Measurements from ENCODE around the gene PTPN23.

The PTPN23 gene

DNA sequence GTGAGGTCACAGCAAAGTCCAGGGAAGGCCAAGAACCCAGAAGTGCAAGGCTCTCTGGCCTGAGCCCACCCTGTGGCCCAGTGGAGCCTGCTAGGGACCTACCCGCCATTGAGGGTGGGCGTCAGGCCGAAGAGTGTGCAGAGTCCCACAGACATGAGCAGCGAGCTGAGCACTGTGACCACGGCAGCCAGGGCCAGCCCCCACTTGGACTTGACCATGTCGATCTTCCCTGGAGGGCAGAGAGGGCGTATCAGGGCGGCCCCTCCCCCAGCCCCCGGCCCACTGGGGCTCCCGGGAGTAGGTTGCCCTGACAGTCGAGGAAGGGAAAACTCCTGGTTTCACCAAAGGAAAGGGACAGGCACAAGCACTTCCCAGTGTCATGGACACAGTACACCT lies 44.6 kb downstream of the PTPN23 start:
- Histone ChIP-seq H3K9me2 (replicated peaks; ENCODE audit: insufficient read depth, low read length) (no peaks in the 10 kb centered on the region), H3K27ac (ENCODE audit: low read depth, low read length) (no peak overlapping the region), H2AFZ (ENCODE audit: low read depth, low read length, severe bottlenecking) (no peak overlapping the region), H3K9ac (ENCODE audit: low read length) (no peak overlapping the region), H4K20me1 (ENCODE audit: low read depth, low read length) (no peaks in the 10 kb centered on the region), H3F3A (ENCODE audit: insufficient read depth) (0 out of 2 replicates have a peak, but pooled peaks cover 5% of the 10 kb centered on the region), H3K4me3 (ENCODE audit: insufficient read depth, low read length, poor library complexity, severe bottlenecking) (no peak overlapping the region), H3K9me3 (ENCODE audit: insufficient read depth, low read length) (no peaks in the 10 kb centered on the region), H3K36me3 (ENCODE audit: low read length) (no peaks in the 10 kb centered on the region), H3K79me2 (ENCODE audit: insufficient read depth, low read length) (no peaks in the 10 kb centered on the region), H3K4me2 (ENCODE audit: low read depth, low read length, poor library complexity, severe bottlenecking) (no peak overlapping the region), H3K27me3 (ENCODE audit: low read length) (no peaks in the 10 kb centered on the region)
- TF ChIP-seq, protein P1, sequence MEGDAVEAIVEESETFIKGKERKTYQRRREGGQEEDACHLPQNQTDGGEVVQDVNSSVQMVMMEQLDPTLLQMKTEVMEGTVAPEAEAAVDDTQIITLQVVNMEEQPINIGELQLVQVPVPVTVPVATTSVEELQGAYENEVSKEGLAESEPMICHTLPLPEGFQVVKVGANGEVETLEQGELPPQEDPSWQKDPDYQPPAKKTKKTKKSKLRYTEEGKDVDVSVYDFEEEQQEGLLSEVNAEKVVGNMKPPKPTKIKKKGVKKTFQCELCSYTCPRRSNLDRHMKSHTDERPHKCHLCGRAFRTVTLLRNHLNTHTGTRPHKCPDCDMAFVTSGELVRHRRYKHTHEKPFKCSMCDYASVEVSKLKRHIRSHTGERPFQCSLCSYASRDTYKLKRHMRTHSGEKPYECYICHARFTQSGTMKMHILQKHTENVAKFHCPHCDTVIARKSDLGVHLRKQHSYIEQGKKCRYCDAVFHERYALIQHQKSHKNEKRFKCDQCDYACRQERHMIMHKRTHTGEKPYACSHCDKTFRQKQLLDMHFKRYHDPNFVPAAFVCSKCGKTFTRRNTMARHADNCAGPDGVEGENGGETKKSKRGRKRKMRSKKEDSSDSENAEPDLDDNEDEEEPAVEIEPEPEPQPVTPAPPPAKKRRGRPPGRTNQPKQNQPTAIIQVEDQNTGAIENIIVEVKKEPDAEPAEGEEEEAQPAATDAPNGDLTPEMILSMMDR (IDR thresholded peaks at IDR 0.05; ENCODE audit: insufficient read depth, low read length, poor library complexity, severe bottlenecking) = no peak
- no peak for TF ChIP-seq EZH2phosphoT487 (conservative IDR thresholded peaks at IDR 0.05; ENCODE audit: low read length)

DNA sequence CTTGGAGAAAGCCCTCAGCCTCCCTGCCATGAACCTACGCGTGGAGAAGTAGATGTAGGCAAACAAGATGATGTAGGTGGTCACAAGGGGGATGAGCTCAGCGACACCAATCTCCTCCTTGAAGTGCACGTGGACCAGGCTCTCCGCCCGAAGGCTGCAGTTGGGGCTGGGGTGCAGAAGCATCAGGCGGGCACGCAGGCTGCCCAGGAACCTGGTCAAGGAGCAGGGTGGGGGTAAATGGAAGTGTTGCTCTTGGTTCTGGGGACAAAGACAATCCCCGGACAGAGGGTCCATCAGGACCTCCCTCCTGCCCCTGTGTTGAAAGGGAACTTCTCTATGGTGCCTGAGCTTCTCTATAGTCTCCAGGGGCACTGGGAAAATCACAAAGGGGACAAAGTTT lies 45.1 kb downstream of the PTPN23 start:
- no peaks in the 10 kb centered on the region for H3K36me3 ChIP-seq (ENCODE audit: low read length)
- no peaks in the 10 kb centered on the region for H3K9me2 ChIP-seq (replicated peaks; ENCODE audit: insufficient read depth, low read length)
- no peaks in the 10 kb centered on the region for H3K9me3 ChIP-seq (ENCODE audit: insufficient read depth, low read length)
- no peak overlapping the region for H2AFZ ChIP-seq (ENCODE audit: low read depth, low read length, severe bottlenecking)
- no peaks in the 10 kb centered on the region for H4K20me1 ChIP-seq (ENCODE audit: low read depth, low read length)
- H3K79me2 ChIP-seq (ENCODE audit: insufficient read depth, low read length) = no peaks in the 10 kb centered on the region
- no peak overlapping the region for H3K9ac ChIP-seq (ENCODE audit: low read length)
- no peak for TF ChIP-seq EZH2phosphoT487 (conservative IDR thresholded peaks at IDR 0.05; ENCODE audit: low read length)
- TF ChIP-seq, protein P1 (IDR thresholded peaks at IDR 0.05; ENCODE audit: insufficient read depth, low read length, poor library complexity, severe bottlenecking) = no peak
- no peak overlapping the region for H3K4me2 ChIP-seq (ENCODE audit: low read depth, low read length, poor library complexity, severe bottlenecking)
- H3K27ac ChIP-seq (ENCODE audit: low read depth, low read length) = no peak overlapping the region
- no peaks in the 10 kb centered on the region for H3K27me3 ChIP-seq (ENCODE audit: low read length)
- H3F3A ChIP-seq (ENCODE audit: insufficient read depth) = 0 out of 2 replicates have a peak, but pooled peaks cover 5% of the 10 kb centered on the region
- H3K4me3 ChIP-seq (ENCODE audit: insufficient read depth, low read length, poor library complexity, severe bottlenecking) = no peak overlapping the region

DNA sequence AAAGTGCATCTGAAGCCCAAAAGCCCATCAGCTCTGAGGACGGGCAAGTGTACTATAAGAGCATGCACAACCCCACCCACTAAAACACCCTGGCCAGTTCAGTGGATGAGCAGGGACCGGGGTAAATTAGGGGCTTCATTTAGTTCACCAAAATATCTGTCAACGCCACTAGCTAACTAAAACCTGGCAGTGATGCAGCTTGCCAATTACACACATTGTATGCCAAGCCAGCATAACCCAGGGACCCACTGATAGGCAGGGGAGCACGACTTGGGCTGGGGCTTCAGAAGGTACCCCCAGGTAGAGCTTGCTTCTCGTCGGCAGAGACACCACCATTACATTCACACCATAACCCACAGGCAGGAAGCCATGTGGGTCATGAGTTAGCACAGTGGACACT lies 47.0 kb downstream of the PTPN23 start:
- no peak overlapping the region for H3K4me3 ChIP-seq (ENCODE audit: insufficient read depth, low read length, poor library complexity, severe bottlenecking)
- H3K79me2 ChIP-seq (ENCODE audit: insufficient read depth, low read length) = no peaks in the 10 kb centered on the region
- H3K36me3 ChIP-seq (ENCODE audit: low read length) = 0 out of 2 replicates have a peak, but pooled peaks cover 3% of the 10 kb centered on the region
- TF ChIP-seq EZH2phosphoT487 (conservative IDR thresholded peaks at IDR 0.05; ENCODE audit: low read length) = no peak
- TF ChIP-seq, protein P1 (IDR thresholded peaks at IDR 0.05; ENCODE audit: insufficient read depth, low read length, poor library complexity, severe bottlenecking) = no peak
- H3K9me3 ChIP-seq (ENCODE audit: insufficient read depth, low read length) = no peaks in the 10 kb centered on the region
- 0 out of 2 replicates have a peak, but pooled peaks cover 5% of the 10 kb centered on the region for H3F3A ChIP-seq (ENCODE audit: insufficient read depth)
- no peak overlapping the region for H3K4me2 ChIP-seq (ENCODE audit: low read depth, low read length, poor library complexity, severe bottlenecking)
- H4K20me1 ChIP-seq (ENCODE audit: low read depth, low read length) = no peaks in the 10 kb centered on the region
- H3K27me3 ChIP-seq (ENCODE audit: low read length) = no peaks in the 10 kb centered on the region
- H2AFZ ChIP-seq (ENCODE audit: low read depth, low read length, severe bottlenecking) = no peak overlapping the region
- no peak overlapping the region for H3K9ac ChIP-seq (ENCODE audit: low read length)
- H3K27ac ChIP-seq (ENCODE audit: low read depth, low read length) = no peak overlapping the region
- no peaks in the 10 kb centered on the region for H3K9me2 ChIP-seq (replicated peaks; ENCODE audit: insufficient read depth, low read length)
